HG03442 (cell line): ENCODE measurements around the gene OBSCN.

Experiments used
- ATAC-seq: cut with Tn5 transposase; IDR thresholded peaks from one replicate; pipeline ENCODE4 v1.9.1; 2021; ENCODE audit warnings: mild to moderate bottlenecking, moderate library complexity; ENCODE audit not compliant: unreplicated experiment

OBSCN gene, protein sequence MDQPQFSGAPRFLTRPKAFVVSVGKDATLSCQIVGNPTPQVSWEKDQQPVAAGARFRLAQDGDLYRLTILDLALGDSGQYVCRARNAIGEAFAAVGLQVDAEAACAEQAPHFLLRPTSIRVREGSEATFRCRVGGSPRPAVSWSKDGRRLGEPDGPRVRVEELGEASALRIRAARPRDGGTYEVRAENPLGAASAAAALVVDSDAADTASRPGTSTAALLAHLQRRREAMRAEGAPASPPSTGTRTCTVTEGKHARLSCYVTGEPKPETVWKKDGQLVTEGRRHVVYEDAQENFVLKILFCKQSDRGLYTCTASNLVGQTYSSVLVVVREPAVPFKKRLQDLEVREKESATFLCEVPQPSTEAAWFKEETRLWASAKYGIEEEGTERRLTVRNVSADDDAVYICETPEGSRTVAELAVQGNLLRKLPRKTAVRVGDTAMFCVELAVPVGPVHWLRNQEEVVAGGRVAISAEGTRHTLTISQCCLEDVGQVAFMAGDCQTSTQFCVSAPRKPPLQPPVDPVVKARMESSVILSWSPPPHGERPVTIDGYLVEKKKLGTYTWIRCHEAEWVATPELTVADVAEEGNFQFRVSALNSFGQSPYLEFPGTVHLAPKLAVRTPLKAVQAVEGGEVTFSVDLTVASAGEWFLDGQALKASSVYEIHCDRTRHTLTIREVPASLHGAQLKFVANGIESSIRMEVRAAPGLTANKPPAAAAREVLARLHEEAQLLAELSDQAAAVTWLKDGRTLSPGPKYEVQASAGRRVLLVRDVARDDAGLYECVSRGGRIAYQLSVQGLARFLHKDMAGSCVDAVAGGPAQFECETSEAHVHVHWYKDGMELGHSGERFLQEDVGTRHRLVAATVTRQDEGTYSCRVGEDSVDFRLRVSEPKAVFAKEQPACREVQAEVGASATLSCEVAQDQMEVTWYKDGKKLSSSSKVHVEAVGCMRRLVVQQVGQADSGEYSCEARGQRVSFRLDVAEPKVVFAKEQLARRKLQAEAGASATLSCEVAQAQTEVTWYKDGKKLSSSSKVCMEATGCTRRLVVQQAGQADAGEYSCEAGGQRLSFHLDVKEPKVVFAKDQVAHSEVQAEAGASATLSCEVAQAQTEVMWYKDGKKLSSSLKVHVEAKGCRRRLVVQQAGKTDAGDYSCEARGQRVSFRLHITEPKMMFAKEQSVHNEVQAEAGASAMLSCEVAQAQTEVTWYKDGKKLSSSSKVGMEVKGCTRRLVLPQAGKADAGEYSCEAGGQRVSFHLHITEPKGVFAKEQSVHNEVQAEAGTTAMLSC (N-terminal part only)

GRCh38 chr1:228207851-228208821 lies at the start of gene OBSCN:
TSS of gene OBSCN (plus strand) at chr1:228208044. CDS start at chr1:228211784, 3,740 bp downstream.
- ATAC-seq: no peak

DNA sequence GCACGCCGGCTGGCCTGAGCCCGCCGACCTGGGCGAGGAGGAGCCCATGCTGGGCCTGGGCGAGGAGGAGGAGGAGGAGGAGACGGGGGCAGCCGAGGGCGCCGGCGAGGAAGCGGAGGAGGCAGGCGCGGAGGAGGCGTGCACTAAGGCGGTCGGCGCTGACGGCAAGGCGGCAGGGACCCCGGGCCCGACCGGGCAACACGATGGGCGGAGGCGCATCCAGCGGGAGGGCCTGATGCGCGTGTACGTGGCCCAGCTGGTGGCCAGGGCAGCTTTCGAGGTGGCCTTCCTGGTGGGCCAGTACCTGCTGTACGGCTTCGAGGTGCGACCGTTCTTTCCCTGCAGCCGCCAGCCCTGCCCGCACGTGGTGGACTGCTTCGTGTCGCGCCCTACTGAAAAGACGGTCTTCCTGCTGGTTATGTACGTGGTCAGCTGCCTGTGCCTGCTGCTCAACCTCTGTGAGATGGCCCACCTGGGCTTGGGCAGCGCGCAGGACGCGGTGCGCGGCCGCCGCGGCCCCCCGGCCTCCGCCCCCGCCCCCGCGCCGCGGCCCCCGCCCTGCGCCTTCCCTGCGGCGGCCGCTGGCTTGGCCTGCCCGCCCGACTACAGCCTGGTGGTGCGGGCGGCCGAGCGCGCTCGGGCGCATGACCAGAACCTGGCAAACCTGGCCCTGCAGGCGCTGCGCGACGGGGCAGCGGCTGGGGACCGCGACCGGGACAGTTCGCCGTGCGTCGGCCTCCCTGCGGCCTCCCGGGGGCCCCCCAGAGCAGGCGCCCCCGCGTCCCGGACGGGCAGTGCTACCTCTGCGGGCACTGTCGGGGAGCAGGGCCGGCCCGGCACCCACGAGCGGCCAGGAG lies 49.5 kb upstream of the OBSCN start:
- no peak for ATAC-seq

- no peak for ATAC-seq
Measured at GRCh38 chr1:228159008-228159665, 48.7 kb upstream of the OBSCN start.

DNA sequence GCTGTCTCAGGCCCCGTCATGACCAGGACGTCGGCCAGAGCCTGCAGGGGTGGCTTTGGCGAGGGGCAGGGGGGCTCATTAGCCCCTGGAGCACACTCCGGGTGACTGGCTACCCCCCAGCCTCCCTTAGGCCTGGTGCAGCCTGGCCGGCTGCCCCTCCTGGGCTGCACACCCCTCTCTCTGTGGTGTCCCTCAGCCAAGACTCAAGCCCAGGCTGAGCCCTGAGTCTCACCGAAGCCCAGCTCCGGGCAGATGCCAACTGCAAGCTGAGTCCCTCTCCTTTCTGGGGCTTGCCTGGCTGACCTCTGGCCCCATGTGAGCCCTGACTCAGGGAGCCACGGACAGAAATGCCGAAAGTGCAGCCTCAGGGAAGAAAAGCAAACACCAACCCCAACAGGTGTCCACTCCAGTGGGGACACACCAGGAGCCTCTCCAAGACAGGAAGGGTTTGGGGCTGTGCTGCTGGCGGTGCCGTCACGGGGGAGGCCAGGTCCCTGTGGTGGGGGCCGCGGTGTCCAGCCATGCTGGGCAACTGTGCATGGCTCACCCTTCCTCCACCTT lies 47.6 kb upstream of the OBSCN start:
- ATAC-seq: no peak

- no peak for ATAC-seq
Measured at GRCh38 chr1:228161362-228161761, 46.5 kb upstream of the OBSCN start.

GRCh38 chr1:228161866-228162265 lies 46.0 kb upstream of the OBSCN start:
- ATAC-seq: no peak

DNA sequence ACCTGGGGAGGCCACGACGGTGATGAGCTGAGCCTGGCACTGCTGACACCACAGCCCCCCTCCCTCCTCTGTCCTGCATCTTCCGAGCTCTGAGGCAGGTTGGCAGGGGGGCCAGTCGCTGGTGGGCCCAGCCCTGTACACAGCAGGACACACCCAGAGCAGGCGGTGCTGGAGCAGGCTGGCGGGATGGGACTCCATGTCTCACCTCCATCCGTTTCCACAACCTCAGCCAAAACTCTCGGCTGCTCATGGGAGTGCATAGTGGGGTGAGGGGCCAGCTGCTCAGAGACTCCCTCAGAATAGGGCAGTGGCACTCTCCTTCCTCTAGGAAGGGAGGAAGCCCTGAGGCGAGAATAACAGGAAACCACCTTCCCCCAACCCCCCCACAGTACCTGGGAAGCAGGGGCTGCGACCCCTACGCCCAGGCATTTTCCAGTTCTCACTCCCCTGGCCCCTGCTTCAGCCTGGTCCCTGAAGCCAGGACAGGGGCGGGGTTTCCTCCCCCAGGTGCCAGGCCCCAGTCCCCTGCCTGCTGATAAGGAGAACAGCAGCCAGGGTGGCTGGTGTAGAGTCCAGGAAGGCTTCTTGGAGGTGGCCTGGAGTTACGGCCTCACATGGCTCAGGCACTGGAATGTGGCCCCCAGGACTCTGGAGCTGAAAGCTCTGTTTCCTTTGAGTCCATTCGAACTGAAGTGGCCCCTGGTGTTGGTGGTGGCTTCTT lies 45.4 kb upstream of the OBSCN start:
- ATAC-seq: no peak

DNA sequence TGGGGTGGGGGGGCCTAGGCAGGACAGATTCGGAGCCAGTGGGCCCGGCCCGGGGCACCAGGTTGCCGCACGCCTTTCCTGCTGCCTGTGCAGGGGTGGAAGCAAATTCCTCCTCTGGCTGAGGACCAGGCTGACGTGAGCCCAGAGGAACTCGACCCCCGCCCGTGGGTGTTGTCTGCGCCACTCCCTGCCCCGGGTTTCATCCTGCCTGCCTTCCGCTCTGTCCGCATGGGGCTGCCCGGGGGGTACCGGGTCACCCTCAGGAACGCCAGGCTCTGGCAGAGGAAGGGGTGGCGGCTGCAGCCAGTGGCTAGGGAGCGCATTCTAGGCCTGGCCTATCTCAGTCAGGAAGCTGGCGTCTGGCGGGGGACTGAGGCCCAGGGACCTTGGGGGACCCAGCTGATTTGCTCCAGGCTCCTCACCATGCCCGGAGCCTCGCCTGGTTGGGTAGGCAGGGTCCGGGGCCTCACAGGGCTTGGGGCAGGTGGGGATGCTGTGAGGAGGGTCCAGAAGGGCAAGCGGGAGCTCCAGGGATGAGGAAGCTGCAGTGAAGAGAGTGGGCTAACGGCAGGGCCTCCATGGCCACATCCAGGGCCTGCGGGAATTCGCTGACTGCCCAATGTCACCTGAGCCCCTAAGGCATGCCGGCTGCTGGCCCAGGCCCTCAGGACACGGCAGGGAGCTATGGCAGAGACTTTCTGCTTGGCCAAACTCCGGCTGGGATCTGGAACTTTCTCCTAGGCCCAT lies 44.7 kb upstream of the OBSCN start:
- ATAC-seq: no peak

DNA sequence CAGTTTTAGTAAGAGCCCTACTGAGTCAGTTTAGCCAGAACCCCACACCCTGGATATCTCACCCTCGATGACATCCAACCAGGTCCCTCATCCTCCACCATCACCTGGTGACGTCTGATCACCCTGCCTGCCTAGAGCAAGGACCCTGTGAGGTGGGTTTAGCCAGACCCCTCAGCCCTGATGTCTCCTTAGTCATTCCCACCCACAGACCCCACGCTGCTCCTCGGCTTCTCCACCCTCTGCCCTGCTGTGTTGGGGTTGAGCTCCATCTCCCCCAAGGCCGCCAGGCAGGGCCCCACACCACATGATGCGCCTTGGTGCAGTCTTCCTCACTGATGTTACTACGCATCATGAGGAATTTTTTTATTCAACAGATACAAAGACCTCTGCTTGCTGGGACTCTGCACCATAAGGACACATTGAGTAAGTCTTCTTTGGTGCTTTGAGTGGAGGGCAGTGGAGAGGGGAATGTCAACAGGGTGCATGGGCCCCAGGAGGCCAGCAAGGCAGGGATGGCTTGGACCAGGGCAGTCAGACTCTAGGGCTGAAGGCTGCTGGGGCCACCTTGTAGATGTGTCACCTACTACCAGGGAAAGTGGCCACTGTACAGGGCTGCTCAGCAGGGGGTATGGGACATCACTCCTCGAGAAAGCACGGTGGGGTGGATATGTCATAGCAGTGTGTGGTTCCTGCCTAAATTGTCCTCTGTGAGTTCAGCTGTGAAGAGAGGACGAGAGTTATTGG lies 43.9 kb upstream of the OBSCN start:
- no peak for ATAC-seq

DNA sequence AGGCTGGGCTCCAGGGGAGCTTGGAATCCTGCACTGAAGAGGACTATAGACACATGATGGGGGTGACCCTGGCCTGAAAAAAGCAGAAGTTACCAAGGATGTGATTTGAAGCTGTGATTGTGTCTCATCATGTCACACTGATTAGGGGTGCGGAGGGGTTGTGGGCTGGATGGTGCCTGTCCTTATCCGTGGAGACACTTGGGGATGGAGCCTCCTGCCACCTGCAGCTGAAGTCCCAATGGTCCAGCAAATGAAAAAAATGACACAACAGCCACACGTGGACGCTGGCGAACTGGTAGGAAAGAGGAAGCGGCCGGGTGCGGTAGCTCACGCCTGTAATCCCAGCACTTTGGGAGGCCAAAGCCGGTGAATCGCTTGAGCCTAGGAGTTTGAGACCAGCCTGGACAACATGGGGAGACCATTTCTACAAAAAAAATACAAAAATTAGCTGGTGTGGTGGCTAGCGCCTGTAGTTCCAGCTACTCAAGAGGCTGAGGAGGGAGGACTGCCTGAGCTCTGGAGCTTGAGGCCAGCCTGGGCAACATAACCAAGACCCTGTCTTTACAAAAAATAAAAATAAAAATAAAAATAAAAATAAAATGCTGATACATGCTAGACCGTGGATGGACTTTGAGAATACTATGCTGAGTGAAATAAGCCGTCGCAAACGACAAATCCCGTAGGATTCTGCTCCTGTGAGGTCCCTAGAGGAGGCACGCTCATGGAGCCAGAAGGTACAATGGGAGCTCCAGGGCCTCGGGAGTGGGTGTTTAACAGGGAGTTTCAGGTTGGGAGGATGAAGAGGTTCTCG lies 43.1 kb upstream of the OBSCN start:
- ATAC-seq: no peak

GRCh38 chr1:228165372-228166169 lies 42.3 kb upstream of the OBSCN start, which contains the start of gene IBA57:
TSS of gene IBA57 (plus strand) at chr1:228165804. CDS start at chr1:228165817, 13 bp downstream.
- peak; percentile 75 for ATAC-seq

DNA sequence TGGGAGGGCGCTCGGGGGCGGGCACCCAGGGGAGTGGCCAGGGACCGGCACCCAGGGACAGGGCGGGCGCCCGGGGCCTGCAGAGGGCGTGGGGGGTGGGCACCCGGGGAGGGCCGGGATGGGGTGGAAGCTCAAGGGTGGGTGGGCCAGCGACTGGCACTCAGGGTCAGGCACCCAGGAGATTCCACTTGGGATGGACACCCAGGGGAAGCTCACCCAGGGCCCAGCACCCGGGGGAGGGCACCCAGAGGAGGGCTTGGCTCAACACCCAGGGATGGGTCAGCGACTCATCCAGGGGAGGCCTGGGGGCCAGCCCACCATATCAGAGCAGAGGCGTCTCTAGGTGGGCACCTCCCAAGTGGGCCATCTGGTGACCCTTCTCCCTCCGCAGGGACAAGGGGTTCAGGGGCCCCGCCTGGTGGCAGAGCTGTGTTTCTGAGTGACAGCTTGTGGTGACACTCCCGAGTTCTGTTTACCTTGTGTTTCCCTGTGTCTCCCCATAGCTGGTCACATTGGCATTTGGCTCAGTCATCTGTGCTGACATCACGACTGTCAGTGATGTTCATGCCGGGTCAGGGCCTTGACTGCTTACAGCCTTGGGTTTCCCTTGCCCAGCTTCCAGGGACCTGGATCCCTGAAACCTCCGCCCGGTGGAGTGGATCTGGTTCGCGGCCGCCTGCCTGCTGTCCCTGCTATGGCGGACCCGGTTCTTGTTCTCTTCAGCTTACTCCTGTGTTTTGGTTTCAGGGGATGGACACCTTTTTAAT lies 41.5 kb upstream of the OBSCN start:
- ATAC-seq: peak; percentile 27

GRCh38 chr1:228168563-228169270 lies 39.1 kb upstream of the OBSCN start:
- no peak for ATAC-seq
